Activated CD8-positive, alpha-beta memory T cell treated with anti-CD3 and anti-CD28 coated beads for 24 hours (primary cell): ENCODE results near the gene GTF2IRD1.
A peak's percentile ranks its signal among the peaks of the same experiment; 100 is the strongest.
"Not testable (repeated sequence)": the region's sequence is repeated elsewhere in the genome, so short reads cannot be mapped to it uniquely, and the experiment has no call there.

Source experiments
- DNase-seq: peaks from one replicate; pipeline ENCODE4 v3.0.0-alpha.2; 2020

Gene GTF2IRD1, protein sequence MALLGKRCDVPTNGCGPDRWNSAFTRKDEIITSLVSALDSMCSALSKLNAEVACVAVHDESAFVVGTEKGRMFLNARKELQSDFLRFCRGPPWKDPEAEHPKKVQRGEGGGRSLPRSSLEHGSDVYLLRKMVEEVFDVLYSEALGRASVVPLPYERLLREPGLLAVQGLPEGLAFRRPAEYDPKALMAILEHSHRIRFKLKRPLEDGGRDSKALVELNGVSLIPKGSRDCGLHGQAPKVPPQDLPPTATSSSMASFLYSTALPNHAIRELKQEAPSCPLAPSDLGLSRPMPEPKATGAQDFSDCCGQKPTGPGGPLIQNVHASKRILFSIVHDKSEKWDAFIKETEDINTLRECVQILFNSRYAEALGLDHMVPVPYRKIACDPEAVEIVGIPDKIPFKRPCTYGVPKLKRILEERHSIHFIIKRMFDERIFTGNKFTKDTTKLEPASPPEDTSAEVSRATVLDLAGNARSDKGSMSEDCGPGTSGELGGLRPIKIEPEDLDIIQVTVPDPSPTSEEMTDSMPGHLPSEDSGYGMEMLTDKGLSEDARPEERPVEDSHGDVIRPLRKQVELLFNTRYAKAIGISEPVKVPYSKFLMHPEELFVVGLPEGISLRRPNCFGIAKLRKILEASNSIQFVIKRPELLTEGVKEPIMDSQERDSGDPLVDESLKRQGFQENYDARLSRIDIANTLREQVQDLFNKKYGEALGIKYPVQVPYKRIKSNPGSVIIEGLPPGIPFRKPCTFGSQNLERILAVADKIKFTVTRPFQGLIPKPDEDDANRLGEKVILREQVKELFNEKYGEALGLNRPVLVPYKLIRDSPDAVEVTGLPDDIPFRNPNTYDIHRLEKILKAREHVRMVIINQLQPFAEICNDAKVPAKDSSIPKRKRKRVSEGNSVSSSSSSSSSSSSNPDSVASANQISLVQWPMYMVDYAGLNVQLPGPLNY

DNA sequence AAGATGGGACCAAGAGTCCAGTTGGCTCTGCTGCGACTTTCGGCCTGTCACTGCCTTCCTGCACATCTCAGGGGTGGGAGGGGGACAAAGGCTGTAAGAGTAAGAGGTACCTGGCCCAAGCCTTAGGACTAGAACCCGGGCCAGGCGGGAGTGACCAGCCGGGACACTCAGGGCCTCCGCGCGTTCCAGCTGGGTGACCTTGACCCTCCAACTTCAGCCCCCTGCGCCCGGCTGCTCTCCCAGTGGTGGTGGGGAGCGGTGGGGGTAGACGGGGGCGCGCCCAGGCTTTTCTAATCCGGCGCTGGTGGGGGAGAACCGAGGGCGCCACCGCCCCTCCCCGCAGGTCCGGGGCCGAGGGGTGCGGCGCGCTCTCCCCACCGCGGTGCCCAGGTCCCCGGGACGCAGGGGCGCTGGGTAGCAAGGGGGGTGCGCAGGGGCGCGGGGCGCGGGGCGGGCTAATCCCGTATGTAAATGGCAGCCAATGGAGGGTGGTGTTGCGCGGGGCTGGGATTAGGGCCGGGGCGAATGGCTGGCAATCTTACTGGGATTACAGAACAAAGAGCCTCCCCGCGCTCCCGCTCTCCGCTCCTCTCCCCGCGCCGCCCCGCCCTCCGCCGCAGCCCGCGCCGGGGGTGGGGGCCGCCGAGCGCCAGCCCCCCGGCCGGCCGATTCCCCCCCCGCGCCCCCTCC is at the start of gene GTF2IRD1:
TSS of gene GTF2IRD1 (plus strand) at position 585 of the 690 bp plus-strand sequence. CDS start 54,175 bp downstream, outside the sequence.
- peak; percentile 69 for DNase-seq

DNA sequence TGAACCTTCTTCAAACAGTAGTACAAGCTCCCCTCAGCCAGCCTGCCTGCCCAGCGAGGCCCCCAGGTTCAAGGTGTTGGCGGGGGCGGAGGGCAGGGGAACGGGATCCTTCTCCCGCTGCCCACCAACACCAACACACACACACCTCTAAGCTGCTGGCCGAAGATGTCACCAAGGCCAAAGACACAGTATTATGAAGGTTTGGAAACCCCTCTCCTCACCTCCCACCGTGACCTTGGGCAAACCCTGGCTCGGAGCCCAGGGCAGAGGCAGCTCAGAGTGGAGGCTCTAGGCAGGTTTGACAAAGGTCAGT is 49.4 kb upstream of the GTF2IRD1 start:
- no peak for DNase-seq

DNA sequence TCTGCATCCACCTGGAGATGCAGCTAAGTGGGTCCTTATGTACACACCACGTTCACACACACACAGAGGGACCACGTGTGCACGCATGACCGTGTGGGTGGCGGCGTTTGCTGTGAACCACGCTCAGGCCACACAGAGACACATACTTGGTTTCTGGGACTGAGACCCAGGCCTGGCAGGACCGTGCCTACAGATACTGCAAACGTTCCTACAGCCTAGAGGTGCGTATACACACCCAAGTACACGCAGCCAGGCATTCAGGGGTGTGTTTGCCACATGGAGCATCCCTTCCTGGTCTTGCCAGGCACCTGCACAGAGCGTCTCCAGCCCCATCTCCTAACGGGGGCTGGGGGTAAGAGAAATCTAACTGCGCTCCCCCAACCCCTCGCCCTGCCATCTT is 49.0 kb upstream of the GTF2IRD1 start:
- DNase-seq, result no peak

DNA sequence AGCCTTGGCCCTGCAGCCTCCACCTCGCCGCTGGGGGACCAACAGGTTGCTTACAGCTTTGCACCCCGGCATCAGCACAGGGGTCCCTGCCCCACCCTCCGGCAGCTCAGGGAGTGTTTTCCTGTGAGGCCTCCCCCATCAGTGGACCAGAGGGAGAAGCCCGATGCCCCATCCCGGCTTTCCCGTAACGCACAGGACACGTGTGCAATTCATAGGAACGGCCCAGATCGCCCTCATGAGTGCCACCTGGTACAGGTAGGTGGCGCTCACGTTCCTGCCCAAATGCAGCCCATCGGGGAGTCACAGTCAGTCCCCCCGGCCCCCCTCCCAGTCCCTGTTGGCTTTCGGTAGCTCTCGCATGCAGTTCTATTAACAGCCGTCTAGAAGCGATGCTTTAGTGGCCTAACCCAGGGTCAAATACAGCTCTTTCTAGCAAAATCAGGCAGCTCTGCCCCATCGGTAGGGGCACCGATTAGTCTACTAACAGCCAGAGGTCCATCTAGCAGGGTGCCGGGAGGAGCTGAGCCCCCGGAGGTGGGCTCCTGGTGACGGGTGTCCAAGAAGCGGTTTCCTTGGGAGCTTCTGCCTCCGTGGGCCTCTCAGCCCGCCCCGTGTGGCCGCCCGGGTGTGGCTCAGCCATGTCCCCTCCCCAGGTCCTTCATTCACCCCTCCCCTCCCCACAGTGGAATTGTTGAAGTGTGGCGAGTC is 48.4 kb upstream of the GTF2IRD1 start:
- no peak for DNase-seq

DNA sequence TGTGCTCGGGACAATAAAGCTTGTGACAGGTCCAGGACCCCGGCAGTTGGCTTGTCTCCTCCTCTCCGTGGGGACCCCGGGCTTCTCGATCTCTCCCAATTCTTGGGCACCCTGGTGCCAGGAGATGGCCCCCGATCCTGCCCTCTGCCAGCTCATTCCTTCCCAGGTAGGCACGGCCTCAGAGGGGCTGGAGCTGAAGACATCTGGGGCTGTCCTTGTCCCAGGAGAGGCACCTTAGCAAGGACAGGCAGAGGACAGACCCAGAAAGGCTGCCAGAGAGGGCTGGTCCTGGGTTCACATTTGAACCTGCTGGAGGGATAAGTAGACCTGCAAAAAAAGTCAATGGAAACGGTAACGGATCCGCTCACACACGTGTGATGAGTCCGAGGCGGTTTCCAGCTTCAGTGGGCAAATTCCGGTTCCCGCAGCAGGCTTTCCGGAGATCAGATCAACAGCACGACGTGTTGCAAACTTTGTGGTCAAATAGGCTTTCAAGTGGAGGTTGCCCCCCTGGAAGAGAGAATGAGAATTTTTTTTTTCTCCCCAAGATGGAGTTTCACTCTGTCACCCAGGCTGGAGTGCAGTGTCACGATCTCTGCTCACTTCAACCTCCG is 47.7 kb upstream of the GTF2IRD1 start:
- DNase-seq, result no peak

DNA sequence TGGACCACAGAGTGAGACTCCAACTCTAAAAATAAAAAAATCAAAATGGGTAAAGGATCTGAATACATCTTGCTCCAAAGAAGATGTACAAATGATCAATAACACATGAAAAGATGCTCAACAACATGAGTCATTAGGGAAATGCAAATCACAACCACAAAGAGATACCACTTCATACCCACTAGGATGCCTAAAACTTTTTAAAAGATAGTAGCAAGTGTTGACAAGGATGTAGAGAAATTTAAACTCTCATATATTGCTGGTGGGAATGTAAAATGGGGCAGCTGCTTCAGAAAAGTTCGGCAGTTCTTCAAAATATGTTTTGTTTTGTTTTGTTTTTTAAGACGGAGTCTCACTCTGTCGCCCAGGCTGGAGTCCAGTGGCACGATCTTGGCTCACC is 45.7 kb upstream of the GTF2IRD1 start:
- DNase-seq, result no peak

DNA sequence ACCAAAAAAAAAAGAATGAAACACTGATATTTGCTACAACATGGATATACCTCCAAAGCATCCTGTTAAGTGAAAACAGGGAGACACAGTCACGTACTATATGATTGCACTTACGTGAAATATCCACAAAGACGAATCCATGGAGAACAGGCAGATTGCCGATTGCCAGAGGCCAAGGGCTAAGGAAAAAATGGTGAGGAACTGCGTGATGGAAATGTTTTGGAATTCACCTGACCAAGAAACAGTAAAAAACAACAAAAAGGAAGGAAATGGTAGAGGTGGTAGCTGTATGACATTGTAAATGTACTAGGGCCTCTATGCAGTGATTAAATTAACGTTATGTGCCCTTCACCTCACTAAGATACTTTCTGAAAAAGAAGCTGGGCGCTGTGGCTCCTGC is 44.1 kb upstream of the GTF2IRD1 start:
- DNase-seq, result no peak

DNA sequence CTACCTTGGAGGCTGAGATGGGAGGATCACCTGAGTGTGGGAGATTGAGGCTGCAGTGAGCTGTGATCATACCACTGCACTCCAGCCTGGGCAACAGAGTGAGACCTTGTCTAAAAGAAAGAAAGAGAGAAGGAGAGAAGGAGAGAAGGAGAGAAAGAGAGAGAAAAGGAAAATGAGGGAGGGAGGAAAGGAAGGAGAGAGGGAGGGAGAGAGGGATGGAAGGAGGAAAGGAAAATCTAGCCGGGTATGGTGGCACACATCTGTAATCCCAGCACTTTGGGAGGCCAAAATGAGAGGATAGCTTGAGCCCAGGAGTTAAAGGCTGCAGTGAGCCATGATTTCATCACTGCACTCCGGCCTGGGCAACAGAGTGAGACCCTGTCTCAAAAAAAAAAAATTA is 42.9 kb upstream of the GTF2IRD1 start:
- DNase-seq, result no peak

DNA sequence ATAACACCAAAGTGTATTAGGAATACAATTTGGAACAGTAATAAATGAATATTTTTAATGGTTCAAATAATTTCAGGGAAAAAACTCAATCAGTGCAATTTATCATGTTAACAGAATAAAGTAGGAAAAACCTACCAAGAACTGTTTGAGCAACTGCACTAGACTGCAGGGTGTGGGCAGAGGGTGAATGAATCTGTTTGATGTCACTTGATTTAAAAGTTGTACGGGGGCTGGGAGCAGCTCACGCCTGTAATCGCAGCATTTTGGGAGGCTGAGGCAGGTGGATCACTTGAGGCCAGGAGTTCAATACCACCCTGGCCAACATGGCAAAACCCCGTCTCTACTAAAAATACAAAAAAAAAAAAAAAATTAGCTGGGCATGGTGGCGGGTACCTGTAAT is 42.1 kb upstream of the GTF2IRD1 start:
- DNase-seq, result not testable (repeated sequence)

DNA sequence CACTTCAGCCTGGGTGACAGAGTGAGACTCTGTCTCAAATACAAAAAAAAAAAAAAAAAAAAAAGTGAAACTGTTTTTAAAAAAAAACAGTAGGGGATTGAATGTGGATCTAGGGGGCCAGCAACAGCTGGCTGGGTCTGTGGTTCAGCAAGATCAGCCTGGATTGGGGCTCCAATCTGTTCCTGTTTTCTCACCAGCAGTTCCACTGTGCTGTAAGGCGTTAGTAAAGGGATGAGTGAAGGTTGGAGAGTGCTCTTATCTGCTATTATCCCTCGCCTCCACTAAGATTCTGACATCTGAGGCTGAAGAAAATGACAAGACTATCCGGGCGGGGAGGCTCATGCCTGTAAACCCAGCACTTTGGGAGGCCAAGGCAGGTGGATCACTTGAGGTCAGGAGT is 41.6 kb upstream of the GTF2IRD1 start:
- no peak for DNase-seq

DNA sequence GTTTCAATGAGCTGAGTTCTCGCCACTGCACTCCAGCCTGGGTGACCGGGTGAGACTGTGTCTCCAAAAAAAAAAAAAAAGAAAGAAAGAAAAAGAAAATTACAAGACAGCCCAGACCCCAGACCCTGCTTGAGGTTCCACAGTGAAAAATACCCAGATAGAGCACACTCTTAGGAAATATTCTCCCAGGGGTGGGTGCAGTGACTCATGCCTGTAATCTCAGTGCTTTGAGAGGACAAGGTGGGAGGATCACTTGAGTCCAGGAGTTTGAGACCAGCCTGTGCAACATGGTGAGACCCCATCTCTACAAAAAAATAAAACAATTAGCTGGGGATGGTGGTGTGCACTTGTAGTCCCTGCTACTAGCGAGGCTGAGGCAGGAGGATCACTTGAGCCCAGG is 41.1 kb upstream of the GTF2IRD1 start:
- DNase-seq, result no peak

DNA sequence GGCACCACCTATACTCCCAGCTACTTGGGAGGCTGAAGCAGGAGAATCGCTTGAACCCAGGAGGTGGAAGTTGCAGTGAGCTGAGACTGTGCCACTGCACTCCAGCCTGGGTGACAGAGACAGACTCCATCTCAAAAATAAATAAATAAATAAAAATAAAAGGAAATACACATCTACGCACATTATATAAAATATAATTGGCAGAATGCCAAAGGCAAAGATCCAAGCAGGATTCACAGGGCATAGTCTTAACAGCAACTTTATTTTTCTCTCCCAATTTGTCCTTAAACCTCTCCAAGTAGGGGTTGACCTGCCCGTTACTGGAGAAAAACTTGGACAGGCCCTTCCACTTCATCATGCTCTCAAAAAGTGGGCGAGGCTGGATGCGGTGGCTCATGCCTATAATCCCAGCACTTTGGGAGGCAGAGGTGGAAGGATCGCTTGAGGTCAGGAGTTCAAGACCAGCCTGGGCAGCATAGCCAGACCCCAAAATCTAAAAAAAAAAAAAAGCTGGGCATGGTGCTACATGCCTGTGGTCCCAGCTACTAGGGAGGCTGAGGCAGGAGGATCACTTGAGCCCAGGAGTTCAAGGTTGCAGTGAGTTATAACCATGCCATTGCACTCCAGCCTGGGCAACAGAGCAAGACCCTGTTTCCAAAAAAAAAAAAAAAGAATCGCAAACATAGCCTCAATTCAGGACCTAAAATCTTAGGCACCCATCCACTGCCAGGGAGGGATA is 38.9 kb upstream of the GTF2IRD1 start:
- DNase-seq, result not testable (repeated sequence)

DNA sequence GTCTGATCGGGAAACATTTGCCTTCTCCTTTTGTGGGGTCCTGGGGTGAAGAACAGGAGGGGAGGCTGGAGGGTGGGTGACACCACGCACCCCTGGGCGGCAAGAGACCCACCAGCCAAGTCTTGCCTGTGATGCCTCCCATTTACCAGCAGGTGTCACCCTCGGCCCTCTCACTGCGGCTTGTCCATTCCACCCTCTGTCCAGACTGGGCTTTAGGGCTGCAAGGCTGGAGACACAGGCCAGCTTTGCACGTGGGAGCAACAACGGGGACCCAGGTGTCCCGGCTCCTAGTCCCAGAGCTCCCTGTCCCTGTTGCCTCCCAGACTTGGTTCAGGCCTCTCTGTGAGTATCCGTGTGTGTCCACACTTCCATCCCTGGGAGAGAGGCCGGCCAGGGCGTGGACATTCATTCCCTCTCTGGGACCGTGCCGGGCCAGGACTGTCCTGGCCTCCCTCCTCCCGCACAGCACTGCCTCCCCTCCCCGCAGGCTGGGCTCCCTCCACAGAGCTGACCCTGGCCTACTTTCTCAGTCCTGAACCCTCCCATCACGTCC is 36.2 kb upstream of the GTF2IRD1 start:
- DNase-seq, result peak; percentile 85

DNA sequence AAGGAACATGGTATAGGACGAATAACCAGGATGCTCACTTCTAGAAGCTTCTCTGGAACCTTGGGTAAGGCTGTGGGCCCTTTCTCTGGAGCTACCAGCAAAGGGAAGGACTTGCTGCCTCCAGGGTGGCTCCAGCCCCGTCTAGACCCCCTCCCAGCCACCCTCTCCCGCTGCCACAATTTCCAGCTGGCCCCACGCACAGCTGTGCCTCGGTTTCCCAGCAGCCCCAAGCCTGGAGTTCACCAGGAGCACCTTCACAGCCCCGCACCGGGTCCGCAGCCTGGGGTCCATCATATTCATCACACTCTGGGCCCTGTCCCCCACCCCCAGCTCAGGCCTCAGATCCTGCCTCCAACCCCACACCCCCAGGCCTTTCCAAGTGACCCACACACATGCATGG is 35.6 kb upstream of the GTF2IRD1 start:
- DNase-seq, result no peak

DNA sequence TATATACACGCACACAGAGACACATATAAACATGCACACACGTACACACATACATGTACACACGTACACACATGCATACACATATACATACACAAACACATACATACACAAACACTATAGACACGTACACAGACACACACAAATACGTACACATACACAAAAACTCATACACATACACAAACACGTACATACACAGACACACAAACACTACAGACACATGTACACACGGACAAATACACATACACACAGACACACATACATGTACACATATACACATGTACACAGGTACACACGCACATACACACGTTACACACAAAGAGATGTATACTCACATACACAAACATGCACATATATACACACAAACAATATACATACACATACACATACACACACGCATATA is 35.2 kb upstream of the GTF2IRD1 start:
- no peak for DNase-seq

DNA sequence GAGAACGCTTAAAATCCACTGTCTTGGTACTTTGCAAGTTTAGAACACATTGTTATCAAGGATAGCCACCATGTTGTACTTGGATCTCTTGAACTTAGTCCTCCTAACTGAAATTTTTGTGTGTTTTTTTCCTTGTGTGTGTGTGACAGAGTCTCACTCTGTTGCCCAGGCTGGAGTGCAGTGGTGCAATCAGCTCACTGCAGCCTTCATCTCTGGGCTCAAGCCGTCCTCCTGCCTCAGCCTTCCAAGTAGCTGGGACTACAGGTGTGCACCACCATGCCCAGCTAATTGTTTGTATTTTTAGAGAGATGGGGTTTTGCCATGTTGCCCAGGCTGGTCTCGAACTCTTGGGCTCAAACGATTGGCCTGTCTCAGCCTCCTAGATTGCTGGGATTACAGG is 34.5 kb upstream of the GTF2IRD1 start:
- not testable (repeated sequence) for DNase-seq

DNA sequence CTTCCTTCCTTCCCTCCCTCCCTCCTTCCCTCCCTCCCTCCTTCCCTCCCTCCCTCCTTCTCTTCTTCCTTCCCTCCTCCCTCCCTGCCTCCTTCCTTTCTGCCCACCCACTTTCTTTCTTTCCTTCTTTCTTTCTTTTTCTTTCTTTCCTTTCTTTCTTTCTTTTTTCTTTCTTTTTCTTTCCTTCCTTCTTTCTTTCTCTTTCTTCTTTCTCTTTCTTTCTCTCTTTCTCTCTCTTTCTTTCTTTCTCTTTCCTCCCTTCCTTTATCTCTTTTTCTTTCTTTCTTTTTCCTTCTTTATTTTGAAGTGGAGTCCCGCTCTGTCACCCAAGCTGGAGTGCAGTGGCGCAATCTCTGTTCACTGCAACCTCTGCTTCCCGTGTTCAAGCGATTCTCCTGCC is 33.7 kb upstream of the GTF2IRD1 start:
- no peak for DNase-seq

DNA sequence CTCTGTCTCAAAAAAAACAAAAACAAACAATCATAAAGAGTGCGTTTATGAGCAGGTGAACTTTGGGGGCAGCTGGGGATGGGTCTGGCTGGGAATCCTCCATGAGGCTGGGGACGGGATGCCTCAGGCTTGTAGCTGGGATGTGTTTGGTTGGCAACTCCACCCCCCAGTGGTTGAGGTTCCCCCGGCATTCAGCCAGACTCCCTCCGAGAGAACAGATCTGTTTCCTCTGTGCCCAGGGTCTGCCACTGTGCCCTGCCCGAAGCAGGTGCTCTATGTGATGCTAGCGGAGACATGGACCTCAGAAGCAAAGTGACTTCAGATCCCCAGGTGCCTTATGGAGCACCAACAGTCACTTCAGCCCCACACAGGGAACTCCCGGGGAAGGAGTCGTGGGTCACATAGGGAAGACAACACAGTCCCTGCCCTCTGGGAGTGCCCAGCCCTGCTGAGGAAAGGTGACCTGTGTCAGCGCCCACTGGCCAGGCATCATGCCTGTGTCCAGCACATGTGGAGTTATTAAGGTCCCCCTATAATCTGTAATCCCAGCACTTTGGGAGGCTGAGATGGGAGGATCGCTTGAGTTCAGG is 29.3 kb upstream of the GTF2IRD1 start:
- DNase-seq, result no peak

DNA sequence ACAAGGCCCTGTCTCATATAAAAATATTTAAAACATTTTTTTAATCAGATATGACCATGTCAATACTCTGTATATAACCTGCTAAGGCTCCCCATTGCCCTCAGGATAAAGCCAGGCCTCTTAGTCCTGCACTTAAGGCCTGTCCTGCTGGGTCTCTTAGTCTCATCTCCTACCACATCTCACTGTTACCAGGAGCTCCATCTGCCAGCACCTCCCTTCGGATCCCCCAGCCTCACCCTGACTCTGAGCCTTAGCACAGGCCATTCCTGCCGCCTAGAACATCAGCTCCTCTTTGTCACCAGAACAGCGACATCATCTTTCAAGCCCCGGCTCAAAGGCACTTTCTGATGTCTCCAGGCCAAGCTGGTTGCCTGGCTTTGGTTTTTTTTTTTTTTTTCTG is 25.7 kb upstream of the GTF2IRD1 start:
- DNase-seq, result no peak

DNA sequence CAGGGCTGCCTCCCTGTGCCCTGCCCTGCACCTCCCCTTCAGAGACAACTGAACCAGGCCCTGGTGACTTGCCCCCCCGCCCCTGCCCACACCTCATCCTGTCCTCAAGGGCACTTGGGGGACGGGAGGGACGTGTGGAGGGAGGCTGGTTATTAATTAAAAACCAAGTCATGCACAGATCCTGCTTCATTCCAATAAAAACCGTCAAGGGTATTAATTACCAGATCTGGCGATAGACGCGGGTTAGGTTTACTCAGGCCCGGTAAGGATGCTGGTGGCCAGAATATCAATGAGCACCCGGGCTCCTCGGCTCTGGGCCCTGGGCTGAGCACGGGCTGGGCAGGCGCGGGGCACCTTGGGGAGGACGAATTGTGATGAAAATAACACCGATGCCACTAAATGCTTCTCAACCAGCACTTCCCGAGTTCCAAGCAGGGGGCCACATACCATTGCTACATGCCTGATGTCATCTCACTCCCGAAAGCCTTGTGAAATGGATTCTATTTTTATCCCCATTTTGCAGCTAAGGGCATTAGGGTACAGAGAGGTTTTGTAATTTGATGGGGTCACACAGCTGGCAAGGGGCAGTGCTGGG is 24.5 kb upstream of the GTF2IRD1 start:
- no peak for DNase-seq
